Nephron (organoid): Measurements from ENCODE around the gene SCYGR8.

Experiments
- H3K27ac Mint-ChIP-seq, 3 experiments: 2 replicates each; pipeline ENCODE4 v1.8.0; 2020; ENCODE audit warnings: mixed read lengths in 3 of 3, mild to moderate bottlenecking in 2 of 3, moderate library complexity in 1 of 3
- H3K27me3 Mint-ChIP-seq: 2 replicates; pipeline ENCODE4 v1.8.0; 2021; ENCODE audit warnings: low read depth, mild to moderate bottlenecking, moderate library complexity, mixed read lengths
- H3K36me3 Mint-ChIP-seq: 2 replicates; pipeline ENCODE4 v1.8.0; 2020; ENCODE audit warnings: low read depth, mixed read lengths
- H3K4me1 Mint-ChIP-seq: 2 replicates; pipeline ENCODE4 v1.8.0; 2020; ENCODE audit warnings: mixed read lengths
- H3K4me3 Mint-ChIP-seq, 3 experiments: 2 replicates each; pipeline ENCODE4 v1.8.0; 2020; ENCODE audit warnings: mild to moderate bottlenecking in 3 of 3, mixed read lengths in 3 of 3, moderate library complexity in 2 of 3
- H3K9me3 Mint-ChIP-seq: 2 replicates; pipeline ENCODE4 v1.8.0; 2020; ENCODE audit warnings: mixed read lengths
- TF ChIP-seq, protein P1 (sequence below), 3 experiments: fragments of 200-600 bp; sonication (generic); IDR thresholded peaks; one replicate each; pipeline ENCODE4 v1.5.0; 2021; ENCODE audit warnings: antibody characterized with exemption in 3 of 3; ENCODE audit not compliant: unreplicated experiment in 3 of 3

The SCYGR8 gene

DNA sequence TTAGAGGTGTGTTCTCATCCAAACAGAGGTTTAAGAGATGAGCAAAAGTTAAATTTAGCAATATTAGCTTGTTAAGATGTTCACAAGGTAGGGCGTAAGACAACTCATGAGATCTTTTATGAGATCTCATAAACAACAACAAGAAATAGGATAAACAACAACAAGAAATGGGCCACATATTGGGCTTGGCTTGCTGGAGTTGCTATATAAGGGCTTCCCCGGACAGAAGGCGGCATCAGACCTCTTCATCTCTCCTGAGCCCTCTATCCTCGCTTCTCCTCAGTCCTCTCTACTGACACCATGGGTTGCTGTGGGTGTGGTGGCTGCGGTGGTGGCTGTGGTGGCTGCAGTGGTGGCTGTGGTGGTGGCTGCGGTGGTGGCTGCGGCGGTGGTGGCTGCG, at the start of gene SCYGR8:
TSS of gene SCYGR8 (plus strand) at position 301 of the 400 bp plus-strand sequence. CDS start at position 301, 0 bp downstream.
- no peaks in the 10 kb centered on the region for H3K4me1 Mint-ChIP-seq
- TF ChIP-seq, protein P1, sequence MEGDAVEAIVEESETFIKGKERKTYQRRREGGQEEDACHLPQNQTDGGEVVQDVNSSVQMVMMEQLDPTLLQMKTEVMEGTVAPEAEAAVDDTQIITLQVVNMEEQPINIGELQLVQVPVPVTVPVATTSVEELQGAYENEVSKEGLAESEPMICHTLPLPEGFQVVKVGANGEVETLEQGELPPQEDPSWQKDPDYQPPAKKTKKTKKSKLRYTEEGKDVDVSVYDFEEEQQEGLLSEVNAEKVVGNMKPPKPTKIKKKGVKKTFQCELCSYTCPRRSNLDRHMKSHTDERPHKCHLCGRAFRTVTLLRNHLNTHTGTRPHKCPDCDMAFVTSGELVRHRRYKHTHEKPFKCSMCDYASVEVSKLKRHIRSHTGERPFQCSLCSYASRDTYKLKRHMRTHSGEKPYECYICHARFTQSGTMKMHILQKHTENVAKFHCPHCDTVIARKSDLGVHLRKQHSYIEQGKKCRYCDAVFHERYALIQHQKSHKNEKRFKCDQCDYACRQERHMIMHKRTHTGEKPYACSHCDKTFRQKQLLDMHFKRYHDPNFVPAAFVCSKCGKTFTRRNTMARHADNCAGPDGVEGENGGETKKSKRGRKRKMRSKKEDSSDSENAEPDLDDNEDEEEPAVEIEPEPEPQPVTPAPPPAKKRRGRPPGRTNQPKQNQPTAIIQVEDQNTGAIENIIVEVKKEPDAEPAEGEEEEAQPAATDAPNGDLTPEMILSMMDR (IDR thresholded peaks at IDR 0.05; ENCODE audit: unreplicated experiment in 3 of 3) = no peak

GRCh38 chr2:227696990-227697679, 48.6 kb upstream of the SCYGR8 start:
- no peaks in the 10 kb centered on the region for H3K27me3 Mint-ChIP-seq
- TF ChIP-seq, protein P1 (IDR thresholded peaks at IDR 0.05; ENCODE audit: unreplicated experiment in 3 of 3) = no peak
- H3K36me3 Mint-ChIP-seq = peaks cover 5% of the 10 kb centered on the region
- no peak overlapping the region for H3K4me3 Mint-ChIP-seq
- no peaks in the 10 kb centered on the region for H3K9me3 Mint-ChIP-seq
- no peak overlapping the region for H3K27ac Mint-ChIP-seq
- no peaks in the 10 kb centered on the region for H3K4me1 Mint-ChIP-seq

More for the DNA sequence above, at the start of gene SCYGR8:
- H3K4me3 Mint-ChIP-seq = no peak within 1 kb of the TSS
- H3K9me3 Mint-ChIP-seq = no peaks in the 10 kb centered on the region
- no peaks in the 10 kb centered on the region for H3K27me3 Mint-ChIP-seq
- no peak within 1 kb of the TSS for H3K27ac Mint-ChIP-seq
- no peaks in the 10 kb centered on the region for H3K36me3 Mint-ChIP-seq

DNA sequence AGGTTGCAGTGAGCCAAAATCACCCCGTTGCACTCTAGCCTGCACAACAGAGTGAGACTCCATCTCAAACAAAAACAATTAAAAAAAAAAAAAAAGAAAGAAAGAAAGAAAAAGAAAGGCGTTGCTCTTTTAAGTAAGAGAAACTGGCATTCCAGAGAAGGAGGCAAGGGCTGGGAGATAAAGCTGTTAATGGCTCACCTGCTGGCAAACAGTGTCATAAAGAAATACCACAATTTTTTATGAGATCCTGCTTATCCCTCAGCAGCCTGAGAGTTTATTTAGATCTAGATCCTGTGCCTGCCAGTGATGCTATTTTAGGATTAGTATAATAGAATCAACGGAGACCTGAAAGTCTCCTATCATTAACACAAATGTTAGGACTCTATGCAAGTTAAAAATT, 44.1 kb upstream of the SCYGR8 start:
- Mint-ChIP-seq H3K27ac (no peak overlapping the region), H3K36me3 (peaks cover 5% of the 10 kb centered on the region), H3K4me3 (no peak overlapping the region), H3K9me3 (no peaks in the 10 kb centered on the region), H3K27me3 (no peaks in the 10 kb centered on the region), H3K4me1 (no peaks in the 10 kb centered on the region)
- TF ChIP-seq, protein P1 (IDR thresholded peaks at IDR 0.05; ENCODE audit: unreplicated experiment in 3 of 3) = no peak

GRCh38 chr2:227703280-227703732, 42.4 kb upstream of the SCYGR8 start:
- Mint-ChIP-seq H3K4me1 (no peaks in the 10 kb centered on the region), H3K36me3 (peaks cover 5% of the 10 kb centered on the region), H3K27ac (no peak overlapping the region), H3K27me3 (no peaks in the 10 kb centered on the region), H3K9me3 (no peaks in the 10 kb centered on the region), H3K4me3 (no peak overlapping the region)
- TF ChIP-seq, protein P1 (IDR thresholded peaks at IDR 0.05; ENCODE audit: unreplicated experiment in 3 of 3) = no peak

- H3K36me3 Mint-ChIP-seq = peaks cover 5% of the 10 kb centered on the region
- TF ChIP-seq, protein P1 (IDR thresholded peaks at IDR 0.05; ENCODE audit: unreplicated experiment in 3 of 3) = no peak
- H3K27me3 Mint-ChIP-seq = no peaks in the 10 kb centered on the region
- H3K4me3 Mint-ChIP-seq = no peak overlapping the region
- no peaks in the 10 kb centered on the region for H3K4me1 Mint-ChIP-seq
- no peaks in the 10 kb centered on the region for H3K9me3 Mint-ChIP-seq
- H3K27ac Mint-ChIP-seq = no peak overlapping the region
These were observed 41.7 kb upstream of the SCYGR8 start for GRCh38 chr2:227703961-227704360.

- H3K4me1 Mint-ChIP-seq = no peaks in the 10 kb centered on the region
These were observed 38.8 kb upstream of the SCYGR8 start for GRCh38 chr2:227706859-227707258.

More at GRCh38 chr2:227706859-227707258, 38.8 kb upstream of the SCYGR8 start:
- Mint-ChIP-seq H3K27ac (no peak overlapping the region), H3K9me3 (no peaks in the 10 kb centered on the region), H3K4me3 (no peak overlapping the region), H3K27me3 (no peaks in the 10 kb centered on the region), H3K36me3 (no peaks in the 10 kb centered on the region)
- TF ChIP-seq, protein P1 (IDR thresholded peaks at IDR 0.05; ENCODE audit: unreplicated experiment in 3 of 3) = no peak
